Activated CD8-positive, alpha-beta memory T cell treated with anti-CD3 and anti-CD28 coated beads, Interleukin-2, amount 50 U/mL, for 24 hours (primary cell): ENCODE data around the gene YJEFN3.

Source experiments
- DNase-seq: peaks from one replicate; pipeline ENCODE4 v3.0.0-alpha.2; 2020; ENCODE audit errors: extremely low read depth

Gene YJEFN3

GRCh38 chr19:19538061-19538784, 9.5 kb downstream of the YJEFN3 start, which contains the start of gene CILP2:
Gene CILP2, plus strand, starts transcription at chr19:19538265. Its CDS starts 85 bp downstream, at chr19:19538350.
- DNase-seq: no peak

GRCh38 chr19:19538785-19539166, 10.1 kb downstream of the YJEFN3 start:
- no peak for DNase-seq

- DNase-seq: no peak
These were observed 11.0 kb downstream of the YJEFN3 start for GRCh38 chr19:19539698-19540063.

DNA sequence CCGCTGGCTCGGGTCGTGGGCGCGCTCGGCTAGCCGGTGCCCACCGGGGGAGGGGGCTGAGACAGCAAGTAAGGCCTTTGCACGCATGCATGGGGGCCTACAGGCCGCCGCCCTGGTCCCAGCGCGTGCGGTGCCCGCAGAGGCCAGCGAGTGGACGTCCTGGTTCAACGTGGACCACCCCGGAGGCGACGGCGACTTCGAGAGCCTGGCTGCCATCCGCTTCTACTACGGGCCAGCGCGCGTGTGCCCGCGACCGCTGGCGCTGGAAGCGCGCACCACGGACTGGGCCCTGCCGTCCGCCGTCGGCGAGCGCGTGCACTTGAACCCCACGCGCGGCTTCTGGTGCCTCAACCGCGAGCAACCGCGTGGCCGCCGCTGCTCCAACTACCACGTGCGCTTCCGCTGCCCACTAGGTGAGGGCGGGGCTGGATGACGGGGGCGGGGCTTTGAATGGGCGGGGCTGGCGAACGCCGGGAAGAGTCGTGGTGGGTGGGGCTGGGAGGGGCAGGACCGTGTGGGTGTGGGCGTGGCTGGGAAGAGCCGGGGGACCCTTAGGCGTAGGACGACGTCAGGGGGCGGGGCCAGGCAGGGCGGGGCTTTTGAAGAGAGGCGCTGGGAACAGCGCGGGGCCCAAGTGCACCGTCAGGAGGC, 11.5 kb downstream of the YJEFN3 start:
- peak; percentile 33 for DNase-seq

DNA sequence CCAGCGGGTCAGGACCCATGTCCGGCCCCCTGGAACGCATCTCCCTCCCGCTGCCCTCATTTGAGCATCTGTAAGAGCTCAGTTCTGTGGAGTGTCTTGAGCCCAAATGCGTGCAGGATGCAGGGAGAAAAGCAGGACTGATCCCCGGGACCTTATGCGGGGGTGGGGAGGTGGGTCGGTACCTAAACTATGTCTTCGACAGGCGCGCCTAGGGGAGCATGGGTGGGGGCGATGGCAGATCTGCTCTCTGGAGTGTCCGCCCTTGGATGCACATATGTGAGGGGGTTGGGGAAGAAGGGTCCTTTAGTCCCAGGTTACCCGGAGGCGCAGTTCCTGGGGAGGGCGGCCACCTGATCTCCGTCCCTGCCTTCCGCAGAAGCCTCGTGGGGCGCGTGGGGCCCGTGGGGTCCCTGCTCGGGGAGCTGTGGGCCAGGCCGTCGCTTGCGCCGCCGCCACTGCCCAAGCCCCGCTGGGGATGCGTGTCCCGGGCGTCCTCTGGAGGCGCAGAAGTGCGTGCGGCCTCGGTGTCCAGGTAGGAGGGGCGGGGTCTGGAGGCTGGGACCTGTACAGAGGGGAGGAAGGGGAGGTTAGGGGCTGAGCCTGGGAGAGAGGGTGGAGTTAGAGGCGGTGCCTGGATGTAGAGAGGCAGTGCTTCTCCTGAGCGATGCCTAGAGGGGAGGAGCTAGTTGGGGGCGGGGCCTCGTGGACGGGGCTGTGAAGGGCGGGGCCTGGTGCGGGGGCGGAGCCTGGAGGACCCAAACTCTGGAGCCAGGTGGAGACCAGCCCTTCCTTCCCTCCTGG, 12.2 kb downstream of the YJEFN3 start:
- peak; percentile 27 for DNase-seq

DNA sequence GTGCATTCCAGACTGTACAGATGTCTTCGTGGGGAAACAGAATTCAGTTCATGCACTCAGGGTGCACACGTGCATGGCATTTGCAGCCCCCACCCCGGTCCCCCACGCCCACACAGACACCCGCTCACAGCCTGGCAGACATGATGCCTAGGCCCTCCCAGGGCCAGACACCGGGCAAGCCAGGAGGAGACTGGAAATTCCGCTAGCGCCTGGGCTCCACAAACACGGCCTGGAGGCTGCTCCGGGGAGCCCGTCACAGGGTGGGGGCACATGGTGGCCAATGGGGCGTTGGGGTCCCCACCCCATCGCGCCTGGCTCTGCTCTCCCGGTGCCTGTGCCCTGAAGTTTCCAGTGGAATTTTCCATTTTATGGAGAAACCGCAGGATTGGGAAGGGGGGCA, 12.9 kb downstream of the YJEFN3 start:
- no peak for DNase-seq

- no peak for DNase-seq
These were observed 13.8 kb downstream of the YJEFN3 start for GRCh38 chr19:19542507-19542906.

DNA sequence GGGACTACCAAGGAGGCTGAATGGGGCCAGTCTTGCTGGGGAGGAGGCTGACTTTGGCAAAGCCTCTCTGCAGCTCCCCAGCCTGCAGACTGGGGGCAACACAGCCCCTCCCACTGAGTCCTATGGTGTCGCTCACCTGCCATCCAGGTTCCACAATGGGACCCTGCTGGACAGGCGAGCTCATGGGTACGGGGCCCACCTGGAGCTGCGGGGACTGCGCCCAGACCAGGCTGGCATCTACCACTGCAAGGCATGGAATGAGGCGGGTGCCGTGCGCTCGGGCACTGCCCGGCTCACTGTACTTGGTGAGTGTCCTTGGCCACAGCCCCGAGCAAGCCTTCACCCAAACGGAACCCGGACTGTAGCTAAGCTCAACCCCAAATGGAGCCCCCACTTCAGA, 14.4 kb downstream of the YJEFN3 start:
- no peak for DNase-seq

DNA sequence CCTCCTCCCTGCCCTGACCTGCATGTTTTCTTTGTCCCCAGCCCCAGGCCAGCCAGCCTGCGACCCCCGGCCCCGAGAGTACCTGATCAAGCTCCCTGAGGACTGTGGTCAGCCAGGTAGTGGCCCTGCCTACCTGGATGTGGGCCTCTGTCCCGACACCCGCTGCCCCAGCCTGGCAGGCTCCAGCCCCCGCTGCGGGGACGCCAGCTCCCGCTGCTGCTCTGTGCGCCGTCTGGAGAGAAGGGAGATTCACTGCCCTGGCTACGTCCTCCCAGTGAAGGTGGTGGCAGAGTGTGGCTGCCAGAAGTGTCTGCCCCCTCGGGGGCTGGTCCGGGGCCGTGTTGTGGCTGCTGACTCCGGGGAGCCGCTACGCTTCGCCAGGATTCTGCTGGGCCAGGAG, 14.9 kb downstream of the YJEFN3 start:
- no peak for DNase-seq

DNA sequence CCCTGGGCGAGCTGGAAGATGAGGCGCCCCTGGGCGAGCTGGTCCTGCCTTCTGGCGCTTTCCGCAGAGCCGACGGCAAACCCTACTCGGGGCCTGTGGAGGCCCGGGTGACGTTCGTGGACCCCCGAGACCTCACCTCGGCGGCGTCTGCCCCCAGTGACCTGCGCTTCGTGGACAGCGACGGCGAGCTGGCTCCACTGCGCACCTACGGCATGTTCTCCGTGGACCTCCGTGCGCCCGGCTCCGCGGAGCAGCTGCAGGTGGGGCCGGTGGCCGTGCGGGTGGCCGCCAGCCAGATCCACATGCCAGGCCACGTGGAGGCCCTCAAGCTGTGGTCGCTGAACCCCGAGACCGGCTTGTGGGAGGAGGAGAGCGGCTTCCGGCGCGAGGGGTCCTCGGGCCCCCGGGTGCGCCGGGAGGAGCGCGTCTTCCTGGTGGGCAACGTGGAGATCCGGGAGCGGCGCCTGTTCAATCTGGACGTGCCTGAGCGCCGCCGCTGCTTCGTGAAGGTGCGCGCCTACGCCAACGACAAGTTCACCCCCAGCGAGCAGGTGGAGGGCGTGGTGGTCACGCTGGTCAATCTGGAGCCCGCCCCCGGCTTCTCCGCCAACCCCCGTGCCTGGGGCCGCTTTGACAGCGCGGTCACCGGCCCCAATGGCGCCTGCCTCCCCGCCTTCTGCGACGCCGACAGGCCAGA, 15.7 kb downstream of the YJEFN3 start:
- DNase-seq: no peak

- no peak for DNase-seq
These were observed 16.4 kb downstream of the YJEFN3 start for GRCh38 chr19:19544954-19545591.

- DNase-seq: no peak
These were observed 17.0 kb downstream of the YJEFN3 start for GRCh38 chr19:19545707-19546106.

GRCh38 chr19:19546751-19547162, 18.0 kb downstream of the YJEFN3 start:
- no peak for DNase-seq

GRCh38 chr19:19547674-19548336, 19.1 kb downstream of the YJEFN3 start:
- no peak for DNase-seq

DNA sequence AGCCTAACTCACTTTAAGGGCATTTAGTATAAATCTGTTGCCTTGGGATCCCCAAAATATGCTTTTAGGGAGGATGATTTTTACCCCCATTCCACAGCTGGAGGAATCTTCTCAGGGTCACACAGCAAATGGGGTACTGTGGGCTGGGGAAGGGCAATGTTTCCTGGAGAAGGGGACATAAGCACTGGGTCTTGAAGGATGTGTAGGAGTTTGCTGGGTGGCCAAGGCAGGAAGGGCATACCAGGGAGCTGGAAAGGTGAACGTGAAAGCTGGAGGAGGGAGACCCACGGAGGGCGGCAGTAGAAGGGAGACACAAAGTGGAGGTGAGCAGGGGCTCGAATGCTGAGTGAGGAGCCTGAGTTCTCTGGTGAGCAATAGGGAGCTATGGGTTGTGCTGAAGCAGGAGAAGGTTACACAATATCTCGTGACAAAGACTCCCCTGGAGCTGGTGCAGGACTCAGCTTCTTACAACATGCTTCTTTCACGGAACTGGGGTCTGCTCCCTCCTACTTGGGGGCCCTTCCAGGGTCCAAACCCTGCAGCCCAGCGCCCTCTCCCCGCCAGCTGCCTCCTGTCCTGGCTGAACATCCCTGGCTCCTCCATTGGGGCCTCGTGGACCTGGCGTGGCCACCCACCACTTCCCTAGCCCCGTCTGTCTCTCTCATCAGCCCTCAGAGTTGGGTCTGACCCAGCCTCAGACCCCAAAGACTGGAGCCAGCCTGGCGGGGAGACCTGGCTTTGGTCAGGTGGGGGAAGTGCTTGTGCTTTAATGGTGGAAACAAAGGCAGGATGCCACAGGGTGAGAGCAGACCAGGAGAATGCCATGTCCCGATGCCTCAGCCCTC, 20.4 kb downstream of the YJEFN3 start:
- DNase-seq: no peak

- no peak for DNase-seq
These were observed 21.2 kb downstream of the YJEFN3 start for GRCh38 chr19:19549804-19550464.

DNA sequence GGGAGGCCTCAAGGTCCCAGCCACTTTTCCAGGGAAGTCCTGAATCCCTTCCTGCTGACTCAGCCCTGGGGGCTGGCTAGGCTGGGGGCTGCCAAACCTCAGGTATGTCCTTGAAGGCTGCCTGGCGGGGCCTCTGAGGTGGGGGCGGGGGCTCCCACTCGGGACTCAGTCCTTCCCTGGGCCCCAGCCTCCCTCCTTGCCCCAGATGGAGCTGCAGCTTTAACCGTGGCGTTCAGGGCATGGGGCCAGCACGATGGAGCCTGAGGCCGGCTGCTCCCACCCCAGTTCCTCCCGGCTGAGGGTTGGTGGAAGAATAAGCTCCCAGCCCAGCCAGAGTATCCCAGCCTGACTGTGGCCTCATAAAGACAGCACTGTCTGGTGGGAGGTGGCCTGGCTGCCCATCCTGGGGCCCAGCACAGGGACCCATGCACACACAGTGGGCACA, 21.8 kb downstream of the YJEFN3 start:
- no peak for DNase-seq

- DNase-seq: no peak
These were observed 22.5 kb downstream of the YJEFN3 start for GRCh38 chr19:19550972-19551852.

DNA sequence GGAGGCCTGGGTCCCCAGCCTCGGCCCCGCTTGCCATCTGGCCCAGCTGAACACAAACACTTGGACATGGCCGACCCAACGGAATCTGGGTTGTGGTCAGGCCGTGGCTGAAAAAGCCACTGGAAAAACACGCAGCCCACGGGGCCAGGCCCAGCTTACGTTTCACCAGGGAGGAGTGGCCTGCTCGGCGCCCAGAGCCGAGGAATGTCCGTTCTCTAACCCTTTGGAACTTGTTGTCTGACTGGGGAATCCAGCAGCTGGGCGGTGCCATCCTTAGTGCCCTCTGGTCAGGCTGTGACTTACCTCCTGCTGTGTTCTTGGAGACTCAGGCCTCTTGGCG, 23.1 kb downstream of the YJEFN3 start:
- no peak for DNase-seq
